HG03521 (cell line): ENCODE data around the gene PLA2G4A.
"Not testable (repeated sequence)": the region's sequence is repeated elsewhere in the genome, so short reads cannot be mapped to it uniquely, and the experiment has no call there.

Source experiments
- ATAC-seq: cut with Tn5 transposase; IDR thresholded peaks from one replicate; pipeline ENCODE4 v1.9.1; 2021; ENCODE audit warnings: mild to moderate bottlenecking, moderate library complexity; ENCODE audit not compliant: unreplicated experiment

Gene PLA2G4A

GRCh38 chr1:186917106-186917786, 88.5 kb downstream of the PLA2G4A start:
- not testable (repeated sequence) for ATAC-seq

DNA sequence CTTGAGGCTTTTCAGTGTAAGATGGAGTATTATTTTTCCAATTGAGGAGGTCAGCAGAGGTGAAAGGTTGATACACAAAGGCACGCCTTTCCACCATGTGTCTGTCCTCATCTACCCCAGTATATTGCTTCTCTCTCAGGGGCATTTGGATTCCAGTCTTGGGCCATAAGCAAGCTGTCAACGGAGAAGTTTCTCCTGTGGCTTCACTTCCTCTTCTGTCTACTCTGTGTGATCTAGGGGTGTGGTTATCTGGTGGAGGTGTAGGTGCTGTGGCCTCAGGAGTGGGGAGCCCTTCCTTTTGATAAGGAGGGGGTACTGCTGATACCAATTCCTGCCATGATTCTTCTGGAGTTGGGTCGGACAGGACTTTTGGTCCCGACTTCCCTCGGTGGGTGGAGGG, 92.6 kb downstream of the PLA2G4A start:
- peak; percentile 69 for ATAC-seq

DNA sequence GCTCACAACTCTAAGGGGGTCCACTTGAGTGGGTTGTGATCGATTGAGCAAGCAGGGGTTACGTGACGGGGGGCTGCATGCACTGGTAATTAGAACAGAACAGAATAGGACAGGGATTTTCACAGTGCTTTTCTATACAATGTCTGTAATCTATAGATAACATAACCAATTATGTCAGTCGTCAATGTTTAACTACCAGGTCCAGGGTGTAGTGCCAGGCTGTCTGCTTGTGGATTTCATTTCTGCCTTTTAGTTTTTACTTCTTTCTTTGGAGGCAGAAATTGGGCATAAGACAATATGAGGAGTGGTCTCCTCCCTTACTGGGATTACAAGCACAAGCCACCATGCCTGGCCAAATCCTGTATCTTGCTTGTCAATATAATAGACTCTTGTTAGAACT, 94.1 kb downstream of the PLA2G4A start:
- ATAC-seq, result not testable (repeated sequence)

DNA sequence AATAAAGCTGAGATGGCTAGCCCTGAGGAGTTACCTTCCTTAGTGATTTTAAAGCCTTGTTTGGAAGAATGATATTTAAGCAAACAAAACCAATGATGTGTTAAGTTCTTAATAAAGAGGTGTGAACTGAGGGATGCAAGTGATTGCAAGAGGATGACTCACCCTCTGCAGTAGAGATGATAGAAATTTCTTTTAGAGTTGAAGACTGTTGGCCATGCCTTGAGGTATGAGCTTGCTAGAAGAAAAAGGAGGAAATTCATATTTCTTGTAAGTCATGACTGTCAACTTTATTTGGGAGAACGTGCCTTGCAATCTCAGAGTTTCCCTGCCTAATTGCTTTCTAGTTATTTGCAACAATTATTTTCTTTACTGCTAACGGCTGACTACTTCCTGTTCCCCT, 94.7 kb downstream of the PLA2G4A start:
- ATAC-seq, result no peak

- ATAC-seq, result no peak
Measured at GRCh38 chr1:186925881-186926669, 97.3 kb downstream of the PLA2G4A start.

GRCh38 chr1:186927884-186928283, 99.1 kb downstream of the PLA2G4A start:
- no peak for ATAC-seq

GRCh38 chr1:186930238-186930637, 101.5 kb downstream of the PLA2G4A start:
- ATAC-seq, result no peak

GRCh38 chr1:186937016-186937670, 108.4 kb downstream of the PLA2G4A start:
- no peak for ATAC-seq

GRCh38 chr1:186943891-186944686, 115.3 kb downstream of the PLA2G4A start:
- no peak for ATAC-seq

DNA sequence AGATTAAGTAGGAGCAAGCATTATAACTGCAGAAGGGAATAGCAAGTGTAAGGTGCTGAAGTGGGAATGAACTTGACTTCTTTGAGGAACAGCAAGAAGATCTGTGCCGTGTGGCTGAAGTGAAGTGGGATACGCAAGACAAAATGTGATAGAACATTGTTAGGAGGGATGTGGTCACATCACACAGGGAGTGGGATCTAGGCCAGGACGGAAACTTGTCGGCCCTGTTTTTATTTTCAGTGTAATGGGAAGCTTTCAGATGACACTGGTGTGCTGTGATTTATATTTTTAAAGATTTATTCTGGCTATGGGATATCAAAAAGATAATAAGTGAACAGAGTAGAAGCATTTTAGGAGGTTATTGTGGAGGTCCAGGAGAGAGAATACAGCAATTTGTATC, 116.4 kb downstream of the PLA2G4A start:
- ATAC-seq, result no peak

DNA sequence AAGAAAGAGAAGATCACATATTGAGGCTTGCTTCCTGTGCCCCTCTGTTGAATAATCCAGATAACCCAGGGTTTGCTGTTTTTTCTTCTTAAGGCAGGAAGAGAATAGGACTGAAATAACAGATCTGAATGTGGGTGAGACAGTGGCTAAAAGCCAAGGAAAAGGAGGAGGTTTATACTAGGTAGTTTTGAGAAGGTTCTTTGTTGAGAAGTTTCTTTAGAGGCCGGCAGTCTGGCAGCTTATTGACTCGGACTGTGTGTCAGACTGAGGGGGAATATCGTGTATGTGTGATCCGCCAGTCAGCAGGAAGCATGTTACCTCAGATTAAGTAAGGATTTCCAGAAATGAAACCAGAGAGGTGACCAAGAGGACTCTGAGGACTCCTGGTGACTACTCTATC, 119.8 kb downstream of the PLA2G4A start:
- ATAC-seq, result no peak

GRCh38 chr1:186949173-186949572, 120.4 kb downstream of the PLA2G4A start:
- ATAC-seq, result no peak

- ATAC-seq, result no peak
Measured at GRCh38 chr1:186950547-186950946, 121.8 kb downstream of the PLA2G4A start.

GRCh38 chr1:186953876-186954275, 125.1 kb downstream of the PLA2G4A start:
- ATAC-seq, result no peak

- no peak for ATAC-seq
Measured at GRCh38 chr1:186957314-186957713, 128.6 kb downstream of the PLA2G4A start.

DNA sequence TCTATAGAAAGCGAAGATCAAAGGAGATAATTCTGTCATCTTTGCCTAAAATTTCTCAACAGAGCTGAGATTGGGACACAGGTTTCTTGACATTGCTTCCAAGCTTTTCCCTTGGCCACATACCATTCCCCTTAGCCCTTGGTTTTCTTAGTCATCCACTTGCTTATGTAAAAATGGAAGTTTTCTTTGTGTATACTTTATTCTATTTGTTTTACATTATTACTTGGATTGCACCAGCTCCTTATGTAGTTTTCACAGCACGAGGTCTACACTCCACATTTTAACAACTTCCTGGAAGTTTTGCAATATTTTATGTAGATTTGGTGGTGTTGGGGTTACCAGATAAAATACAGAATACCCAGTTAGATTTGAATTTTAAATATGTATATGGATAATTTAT, 129.8 kb downstream of the PLA2G4A start:
- no peak for ATAC-seq

- ATAC-seq, result no peak
Measured at GRCh38 chr1:186960861-186961260, 132.1 kb downstream of the PLA2G4A start.

- no peak for ATAC-seq
Measured at GRCh38 chr1:186965847-186966246, 137.1 kb downstream of the PLA2G4A start.

GRCh38 chr1:186966456-186966855, 137.7 kb downstream of the PLA2G4A start:
- no peak for ATAC-seq

DNA sequence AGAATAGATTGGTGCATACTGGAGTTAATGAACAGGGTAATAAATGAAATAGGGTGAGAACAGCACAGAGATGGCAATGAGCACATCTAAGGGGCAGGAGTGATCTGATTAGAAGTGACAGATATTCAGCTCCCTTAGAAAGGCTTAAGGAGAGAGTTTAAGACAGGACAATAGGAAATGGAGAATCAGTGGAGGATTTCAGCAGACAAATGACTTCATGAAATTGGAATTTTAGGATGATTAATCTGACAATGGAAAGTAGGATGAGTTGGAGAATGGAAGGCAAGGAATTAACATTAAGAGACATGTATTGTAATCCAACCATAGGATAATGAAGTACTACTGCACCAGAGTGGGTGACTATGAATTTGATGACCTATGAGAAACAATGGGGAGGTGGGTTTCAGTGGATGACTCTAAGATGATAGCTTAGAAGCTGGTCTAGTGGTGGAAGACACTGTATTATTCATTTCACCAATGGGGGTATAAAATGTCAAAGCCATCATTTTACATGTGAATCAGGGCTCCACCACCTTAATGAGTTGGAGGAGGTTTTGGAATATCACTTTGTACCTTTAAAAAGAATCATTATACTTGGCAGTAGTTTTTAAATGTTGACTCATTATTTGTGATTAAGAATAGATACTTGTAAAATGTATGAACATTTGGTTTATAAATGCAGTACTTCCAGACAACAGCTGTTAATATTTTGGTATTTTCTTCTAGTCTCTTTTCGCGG, 139.1 kb downstream of the PLA2G4A start:
- no peak for ATAC-seq
